Dermis lymphatic vessel endothelial cell (primary cell): ENCODE measurements around the gene ZNF763. TPM values are rescaled to one million over a fixed set of nuclear protein-coding genes. Genes with fewer than 3 reads are reported as not detected.

ENCODE experiments used
- total RNA-seq: library from RNA; depleted of rRNA; stranded (reverse); fragments of >200 nt; gene quantifications from 2 replicates; pipeline ENCODE4 v1.2.1, GENCODE V29; 2014

The ZNF763 gene
- 0.33 and 0.60 TPM in 2 replicates for total RNA-seq

GRCh38 chr19:11964858-11965645 lies at the start of gene ZNF763:
Gene ZNF763 (plus strand): TSS chr19:11965040. CDS start chr19:11965209, 169 bp downstream.

GRCh38 chr19:11924886-11925650 lies 39.8 kb upstream of the ZNF763 start, which contains the start of gene ZNF700:
Gene ZNF700 (plus strand): TSS chr19:11925107. CDS start chr19:11925211, 104 bp downstream.

Other genes with a start within 250 kb of the ZNF763 start
- 9.3 and 11.4 TPM in 2 replicates for gene ZNF823, start 226.1 kb upstream of the ZNF763 start, total RNA-seq
- 15.2 and 15.5 TPM in 2 replicates for gene ZNF441, start 198.0 kb upstream of the ZNF763 start, total RNA-seq
- 0.54 and 0.86 TPM in 2 replicates for gene ZNF491, start 166.5 kb upstream of the ZNF763 start, total RNA-seq
- 8.9 and 10.8 TPM in 2 replicates for gene ZNF440, start 150.8 kb upstream of the ZNF763 start, total RNA-seq
- 0.11 and 0.17 TPM in 2 replicates for gene ZNF439, start 116.3 kb upstream of the ZNF763 start, total RNA-seq
- gene ZNF69, start 77.3 kb upstream of the ZNF763 start, total RNA-seq = 2.0 and 4.2 TPM in 2 replicates
- gene ZNF700, start 39.9 kb upstream of the ZNF763 start, total RNA-seq = 5.2 and 7.8 TPM in 2 replicates
- 1.4 and 1.5 TPM in 2 replicates for gene ZNF433, start 70.6 kb downstream of the ZNF763 start, total RNA-seq
- 0.11 and 0.26 TPM in 2 replicates for gene ZNF878, start 87.9 kb downstream of the ZNF763 start, total RNA-seq
- gene ZNF844, start 99.7 kb downstream of the ZNF763 start, total RNA-seq = 1.5 and 2.9 TPM in 2 replicates
- gene ZNF20, start 175.3 kb downstream of the ZNF763 start, total RNA-seq = 2.6 and 5.4 TPM in 2 replicates
- 11.1 and 12.0 TPM in 2 replicates for gene ZNF625, start 191.7 kb downstream of the ZNF763 start, total RNA-seq
- 7.0 and 8.7 TPM in 2 replicates for gene ZNF136, start 198.1 kb downstream of the ZNF763 start, total RNA-seq